Progenitor cell of endocrine pancreas (in vitro differentiated cells): ENCODE results near the gene SPDYE4. TPM values are rescaled to one million over a fixed set of nuclear protein-coding genes. Genes with fewer than 3 reads are reported as not detected.

ENCODE experiments used
- DNase-seq: peaks from one replicate; pipeline ENCODE4 v3.0.0; 2021; ENCODE audit warnings: low spot score; ENCODE audit not compliant: unreplicated experiment
- H3K27ac Mint-ChIP-seq: 2 replicates; pipeline ENCODE4 v1.8.0; 2021; ENCODE audit warnings: mild to moderate bottlenecking, moderate library complexity, mixed read lengths
- H3K27me3 Mint-ChIP-seq: 2 replicates; pipeline ENCODE4 v1.8.0; 2021; ENCODE audit warnings: mixed read lengths
- H3K36me3 Mint-ChIP-seq: 2 replicates; pipeline ENCODE4 v1.8.0; 2022; ENCODE audit warnings: mixed read lengths; ENCODE audit not compliant: insufficient read depth
- H3K4me1 Mint-ChIP-seq: 2 replicates; pipeline ENCODE4 v1.8.0; 2021; ENCODE audit warnings: low read depth, mixed read lengths
- H3K4me3 Mint-ChIP-seq: 2 replicates; pipeline ENCODE4 v1.8.0; 2021; ENCODE audit warnings: low read depth, mild to moderate bottlenecking, moderate library complexity, mixed read lengths
- H3K9me3 Mint-ChIP-seq: 2 replicates; pipeline ENCODE4 v1.8.0; 2021; ENCODE audit warnings: low read depth, mixed read lengths
- total RNA-seq: library from RNA; stranded (reverse); gene quantifications from 2 replicates; pipeline ENCODE4 v1.2.1, GENCODE V29; 2021
- TF ChIP-seq, protein P1 (sequence below): fragments of 200-600 bp; sonication (generic); IDR thresholded peaks from one replicate; pipeline ENCODE4 v1.5.0; 2021; ENCODE audit warnings: antibody characterized with exemption, mild to moderate bottlenecking; ENCODE audit not compliant: unreplicated experiment

The SPDYE4 gene
- total RNA-seq, 1 donor from 2014 or later, result not detected

DNA sequence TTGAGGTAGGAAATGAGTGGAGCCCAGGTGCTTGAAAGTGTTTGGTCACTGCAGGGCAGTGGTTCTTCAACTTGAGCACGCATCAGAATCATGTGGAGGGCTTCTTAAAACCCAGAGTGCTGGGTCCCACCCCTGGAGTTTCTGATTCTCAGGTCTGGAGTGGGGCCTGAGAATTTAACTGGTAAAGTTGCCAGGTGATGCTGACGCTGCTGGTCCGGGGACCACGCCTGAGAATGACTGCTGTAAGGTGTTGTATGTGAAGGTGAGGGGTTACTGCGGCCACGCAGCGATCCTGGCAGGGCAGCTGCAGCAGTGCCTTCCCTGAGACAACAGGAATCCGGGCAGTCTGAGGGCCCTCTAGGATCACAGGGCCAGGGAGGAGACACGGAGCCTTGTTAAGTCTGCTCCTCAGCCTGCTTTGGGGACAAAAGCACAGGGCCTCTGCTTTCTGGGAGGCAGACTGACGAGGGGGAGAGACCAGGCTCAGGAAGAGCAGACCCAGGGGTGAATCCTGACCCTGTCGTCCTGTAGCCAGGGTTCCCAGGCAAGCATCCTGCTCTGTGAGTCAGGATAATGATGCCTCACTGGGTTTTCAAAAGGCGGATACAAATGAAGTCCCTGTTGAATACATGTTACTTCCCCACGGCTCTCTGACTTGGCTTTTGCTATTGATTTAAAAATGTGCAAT lies 30.0 kb downstream of the SPDYE4 start:
- H3K9me3 Mint-ChIP-seq, result no peaks in the 10 kb centered on the region
- peaks cover 3% of the 10 kb centered on the region for H3K27me3 Mint-ChIP-seq
- no peak for DNase-seq
- H3K4me1 Mint-ChIP-seq, result no peaks in the 10 kb centered on the region
- no peaks in the 10 kb centered on the region for H3K36me3 Mint-ChIP-seq
- no peak overlapping the region for H3K27ac Mint-ChIP-seq
- TF ChIP-seq, protein P1, sequence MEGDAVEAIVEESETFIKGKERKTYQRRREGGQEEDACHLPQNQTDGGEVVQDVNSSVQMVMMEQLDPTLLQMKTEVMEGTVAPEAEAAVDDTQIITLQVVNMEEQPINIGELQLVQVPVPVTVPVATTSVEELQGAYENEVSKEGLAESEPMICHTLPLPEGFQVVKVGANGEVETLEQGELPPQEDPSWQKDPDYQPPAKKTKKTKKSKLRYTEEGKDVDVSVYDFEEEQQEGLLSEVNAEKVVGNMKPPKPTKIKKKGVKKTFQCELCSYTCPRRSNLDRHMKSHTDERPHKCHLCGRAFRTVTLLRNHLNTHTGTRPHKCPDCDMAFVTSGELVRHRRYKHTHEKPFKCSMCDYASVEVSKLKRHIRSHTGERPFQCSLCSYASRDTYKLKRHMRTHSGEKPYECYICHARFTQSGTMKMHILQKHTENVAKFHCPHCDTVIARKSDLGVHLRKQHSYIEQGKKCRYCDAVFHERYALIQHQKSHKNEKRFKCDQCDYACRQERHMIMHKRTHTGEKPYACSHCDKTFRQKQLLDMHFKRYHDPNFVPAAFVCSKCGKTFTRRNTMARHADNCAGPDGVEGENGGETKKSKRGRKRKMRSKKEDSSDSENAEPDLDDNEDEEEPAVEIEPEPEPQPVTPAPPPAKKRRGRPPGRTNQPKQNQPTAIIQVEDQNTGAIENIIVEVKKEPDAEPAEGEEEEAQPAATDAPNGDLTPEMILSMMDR, result no peak
- H3K4me3 Mint-ChIP-seq, result no peak overlapping the region

DNA sequence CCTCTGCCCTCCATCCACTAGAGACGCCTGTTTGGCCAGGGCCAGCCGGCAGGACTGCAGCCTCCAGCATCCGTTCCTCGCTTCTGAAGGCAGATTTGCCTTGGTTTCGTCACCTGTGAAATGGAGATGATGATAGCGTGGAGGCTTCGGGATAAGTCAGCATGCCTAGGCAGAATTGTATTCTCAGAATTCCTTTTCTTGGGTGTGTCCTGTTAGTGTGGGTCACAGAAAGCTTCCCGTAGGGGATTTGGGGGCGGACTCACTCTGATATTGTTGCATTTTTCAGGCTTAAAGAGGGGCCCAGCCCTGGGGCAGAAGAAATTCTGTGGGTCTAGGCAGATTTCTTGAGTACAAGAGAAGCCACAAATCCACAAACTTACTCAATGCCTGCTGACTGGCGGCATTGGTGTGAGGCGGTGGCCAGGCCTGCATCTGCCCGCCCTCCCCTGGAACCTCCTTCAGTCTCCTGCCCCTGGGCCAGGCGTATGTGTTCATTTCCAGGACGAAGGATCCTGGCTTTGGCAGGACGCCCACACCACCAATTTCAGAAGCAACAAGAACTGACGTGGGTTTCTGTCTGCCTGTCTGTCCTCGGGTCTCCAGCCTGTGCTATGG lies 31.3 kb downstream of the SPDYE4 start:
- Mint-ChIP-seq H3K36me3 (no peaks in the 10 kb centered on the region), H3K4me1 (no peaks in the 10 kb centered on the region), H3K9me3 (peaks cover 3% of the 10 kb centered on the region), H3K4me3 (no peak overlapping the region), H3K27ac (no peak overlapping the region), H3K27me3 (peaks cover 3% of the 10 kb centered on the region)
- DNase-seq, result no peak
- TF ChIP-seq, protein P1, result no peak

DNA sequence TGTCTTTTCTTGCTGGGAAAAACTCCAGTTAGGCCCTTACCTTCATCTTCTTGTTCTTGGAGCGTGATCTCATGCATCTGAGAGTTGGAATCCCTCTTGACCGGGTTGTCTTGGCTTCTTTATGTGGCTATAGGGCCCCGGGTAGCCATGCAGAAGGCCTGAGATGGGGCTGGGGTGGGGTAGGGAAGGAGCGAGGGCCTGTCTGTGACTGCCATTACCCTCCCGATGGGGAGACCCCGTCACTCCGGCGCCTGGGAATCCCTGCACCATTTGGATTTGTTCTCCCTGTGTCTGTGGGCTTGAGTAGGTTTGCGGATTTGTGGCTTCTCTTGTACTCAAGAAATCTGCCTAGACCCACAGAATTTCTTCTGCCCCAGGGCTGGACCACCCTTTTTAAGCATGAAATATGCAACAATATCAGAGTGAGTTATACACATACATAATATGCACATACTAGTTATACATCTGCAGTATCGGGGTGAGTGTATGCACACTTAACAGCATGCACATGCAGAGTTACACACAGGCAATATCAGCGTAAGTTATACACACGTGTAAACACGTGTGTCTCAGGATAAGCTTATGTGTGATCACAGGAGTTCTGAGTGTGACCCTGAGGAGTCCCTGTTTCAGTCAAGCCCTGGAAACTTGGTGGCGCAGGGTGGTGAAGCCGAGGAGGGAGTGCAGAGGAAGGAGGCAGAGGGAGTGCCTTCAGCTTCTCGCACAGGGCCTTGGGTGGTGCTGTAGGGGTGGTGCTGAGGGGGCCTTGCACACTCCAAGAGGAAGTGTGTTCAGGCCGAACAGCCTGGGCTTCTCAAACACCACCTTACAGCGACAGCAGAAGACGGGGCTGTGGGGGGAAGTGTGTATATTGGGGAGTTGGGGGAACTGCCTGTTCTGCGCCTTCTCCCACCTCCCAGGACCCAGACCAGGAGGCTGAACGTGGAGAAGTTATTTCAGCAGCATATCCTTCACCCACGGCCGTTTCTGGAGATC lies 32.2 kb downstream of the SPDYE4 start:
- Mint-ChIP-seq H3K27me3 (peaks cover 3% of the 10 kb centered on the region), H3K4me3 (no peak overlapping the region), H3K27ac (no peak overlapping the region), H3K4me1 (peaks cover 3% of the 10 kb centered on the region), H3K36me3 (no peaks in the 10 kb centered on the region), H3K9me3 (peaks cover 3% of the 10 kb centered on the region)
- no peak for DNase-seq
- TF ChIP-seq, protein P1, result no peak

DNA sequence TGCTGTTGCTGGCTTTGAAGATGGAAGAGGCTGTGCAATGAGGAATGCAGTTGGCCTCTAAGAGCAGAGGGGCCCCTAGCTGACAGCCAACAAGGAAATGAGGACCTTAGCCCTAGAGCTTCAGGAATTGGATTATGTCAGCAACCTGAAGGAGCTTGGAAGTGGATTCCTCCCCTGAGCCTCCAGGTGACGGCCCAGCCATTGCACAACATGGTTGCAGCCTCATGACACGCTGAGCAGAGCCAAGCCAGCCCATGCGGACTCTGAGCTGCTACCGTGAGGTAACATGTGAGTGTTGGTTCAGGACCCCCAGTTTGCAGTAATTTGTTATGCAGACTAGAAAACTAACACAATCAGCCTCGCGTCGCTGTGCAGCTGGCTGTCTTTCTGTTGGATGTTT lies 33.9 kb downstream of the SPDYE4 start:
- H3K36me3 Mint-ChIP-seq, result no peaks in the 10 kb centered on the region
- H3K4me1 Mint-ChIP-seq, result peaks cover 3% of the 10 kb centered on the region
- H3K27me3 Mint-ChIP-seq, result peaks cover 3% of the 10 kb centered on the region
- TF ChIP-seq, protein P1, result no peak
- no peak overlapping the region for H3K27ac Mint-ChIP-seq
- no peak for DNase-seq
- peaks cover 3% of the 10 kb centered on the region for H3K9me3 Mint-ChIP-seq
- H3K4me3 Mint-ChIP-seq, result no peak overlapping the region

DNA sequence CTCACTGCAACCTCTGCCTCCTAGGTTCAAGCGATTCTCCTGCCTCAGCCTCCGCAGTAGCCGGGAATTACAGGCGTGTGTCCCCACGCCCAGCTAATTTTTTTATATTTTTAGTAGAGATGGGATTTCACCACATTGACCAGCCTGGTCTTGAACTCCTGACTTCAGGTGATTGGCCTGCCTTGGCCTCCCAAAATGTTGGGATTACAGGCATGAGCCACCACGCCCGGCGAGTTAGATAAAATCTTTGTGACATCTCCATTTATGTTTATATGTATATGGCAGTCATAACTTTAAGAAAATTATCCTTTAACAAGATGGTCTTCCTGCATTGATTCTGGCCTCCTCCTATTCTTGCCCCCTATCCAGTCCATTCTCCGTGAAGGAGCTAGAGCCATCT lies 37.8 kb downstream of the SPDYE4 start:
- Mint-ChIP-seq H3K27me3 (peaks cover under 1% of the 10 kb centered on the region), H3K27ac (no peak overlapping the region), H3K36me3 (no peaks in the 10 kb centered on the region), H3K9me3 (peaks cover 3% of the 10 kb centered on the region), H3K4me3 (no peak overlapping the region), H3K4me1 (peaks cover 3% of the 10 kb centered on the region)
- TF ChIP-seq, protein P1, result no peak
- no peak for DNase-seq
